PC-9 (cell line): ENCODE results near the gene CD300H. TPM values are rescaled to one million over a fixed set of nuclear protein-coding genes. Genes with fewer than 3 reads are reported as not detected.

Experiments
- BruUV-seq: library from RNA; stranded (reverse); fragments of 400-500 nt; replicated peaks from 2 replicates; lab custom pipeline; 2021; lab: Mats Ljungman, UMichigan
- CTCF ChIA-PET: fragments of 300-600 bp; sonication (Branson Sonifier 250); formaldehyde crosslinking; loops from one replicate; lab custom pipeline; 2022; ENCODE audit warnings: antibody characterized with exemption; lab: Charles Lee
- POLR2A ChIA-PET: fragments of 300-600 bp; sonication (Branson Sonifier 250); formaldehyde crosslinking; loops from one replicate; lab custom pipeline; 2022; ENCODE audit warnings: antibody characterized with exemption; ENCODE audit not compliant: unreplicated experiment; lab: Charles Lee
- DNase-seq, 2 experiments: peaks; one replicate each; pipeline versions ENCODE4 v3.0.0 to v3.0.0-alpha.2; 2015 to 2022; ENCODE audit warnings: mixed read lengths in 1 of 2
- H2AFZ ChIP-seq: fragments of 200-600 bp; sonication (generic); 2 replicates; pipeline ENCODE4 v1.8.1; 2017; ENCODE audit warnings: antibody characterized with exemption
- H3F3A ChIP-seq: fragments of 200-600 bp; sonication (generic); 2 replicates; pipeline ENCODE4 v1.8.1; 2017; ENCODE audit warnings: antibody characterized with exemption, mild to moderate bottlenecking, low read depth; ENCODE audit not compliant: insufficient read depth
- H3K27ac ChIP-seq: fragments of 200-600 bp; sonication (generic); 2 replicates; pipeline ENCODE4 v1.6.1; 2016; ENCODE audit warnings: mixed run types
- H3K27me3 ChIP-seq: fragments of 200-600 bp; sonication (generic); 2 replicates; pipeline ENCODE4 v1.6.1; 2016; ENCODE audit warnings: low read depth, mixed run types; ENCODE audit not compliant: insufficient read depth
- H3K36me3 ChIP-seq: fragments of 200-600 bp; sonication (generic); 2 replicates; pipeline ENCODE4 v1.6.1; 2016; ENCODE audit warnings: low read depth, mixed run types
- H3K4me1 ChIP-seq: fragments of 200-600 bp; sonication (generic); replicated peaks from 2 replicates; pipeline ENCODE4 v1.6.1; 2016; ENCODE audit warnings: mixed run types; ENCODE audit not compliant: insufficient read depth
- H3K4me2 ChIP-seq: fragments of 200-600 bp; sonication (generic); 2 replicates; pipeline ENCODE4 v1.6.1; 2017; ENCODE audit warnings: mixed run types
- H3K4me3 ChIP-seq: fragments of 200-600 bp; sonication (generic); 2 replicates; pipeline ENCODE4 v1.6.1; 2016; ENCODE audit warnings: mixed run types
- H3K79me2 ChIP-seq: fragments of 200-600 bp; sonication (generic); 2 replicates; pipeline ENCODE4 v1.6.1; 2017; ENCODE audit warnings: low read depth, mixed run types
- H3K9me2 ChIP-seq: fragments of 200-600 bp; sonication (generic); 2 replicates; pipeline ENCODE4 v1.8.1; 2017; ENCODE audit warnings: mild to moderate bottlenecking; ENCODE audit not compliant: insufficient read depth
- H3K9me3 ChIP-seq: fragments of 200-600 bp; sonication (generic); 2 replicates; pipeline ENCODE4 v1.8.1; 2016; ENCODE audit warnings: low read depth; ENCODE audit not compliant: insufficient read depth
- H4K20me1 ChIP-seq: fragments of 200-600 bp; sonication (generic); 2 replicates; pipeline ENCODE4 v1.8.1; 2017; ENCODE audit not compliant: insufficient read depth
- CTCF ChIP-seq: fragments of 200-600 bp; sonication (generic); conservative IDR thresholded peaks from 2 replicates; pipeline ENCODE4 v1.6.1; 2017; ENCODE audit warnings: mixed run types, antibody characterized with exemption, mild to moderate bottlenecking, moderate library complexity
- EZH2 ChIP-seq: fragments of 200-600 bp; sonication (generic); IDR thresholded peaks from 2 replicates; pipeline ENCODE4 v1.8.0; 2017; ENCODE audit warnings: antibody characterized with exemption, low read depth
- intact Hi-C: fragments of 100-400 bp; cut with micrococcal nuclease; formaldehyde crosslinking; loops from one replicate; pipeline ENCODE4 v1.10.0; 2022; ENCODE audit not compliant: unreplicated experiment
- total RNA-seq: library from RNA; stranded (reverse); gene quantifications from 2 replicates; pipeline ENCODE4 v1.2.3, GENCODE V29; 2021

Gene CD300H
- total RNA-seq, 1 experiment from 2014 or later = not detected

GRCh38 chr17:74601944-74602572, 34.7 kb upstream of the CD300H start:
- no peak for TF ChIP-seq EZH2
- TF ChIP-seq CTCF = peak; percentile 69
- BruUV-seq = no TSS peak
- CTCF ChIA-PET = no interaction called here
- Histone ChIP-seq H3K9me3 (no peaks in the 10 kb centered on the region), H3K27me3 (peaks cover 93% of the 10 kb centered on the region), H3K9me2 (no peaks in the 10 kb centered on the region), H3K4me1 (no peaks in the 10 kb centered on the region), H3K79me2 (no peaks in the 10 kb centered on the region), H3K27ac (no peak overlapping the region), H3F3A (no peaks in the 10 kb centered on the region), H2AFZ (no peak overlapping the region), H4K20me1 (no peaks in the 10 kb centered on the region), H3K4me3 (no peak overlapping the region), H3K36me3 (no peaks in the 10 kb centered on the region), H3K4me2 (no peak overlapping the region)
- intact Hi-C loops = loop anchor here (5.0 kb wide), 1 partner anchor 225 kb away; no protein-coding TSS in a partner anchor
- POLR2A ChIA-PET = no interaction called here
- peak in 1 of 2 experiments; percentile 24 for DNase-seq

GRCh38 chr17:74599448-74599939, 32.2 kb upstream of the CD300H start:
- POLR2A ChIA-PET = no interaction called here

GRCh38 chr17:74599023-74599399, 31.7 kb upstream of the CD300H start:
- H3K4me3 ChIP-seq = no peak overlapping the region
- H2AFZ ChIP-seq = no peak overlapping the region
- POLR2A ChIA-PET = no interaction called here
- H3K9me2 ChIP-seq = no peaks in the 10 kb centered on the region
- no peaks in the 10 kb centered on the region for H4K20me1 ChIP-seq
- TF ChIP-seq EZH2 (no peak), CTCF (no peak)
- intact Hi-C loops = no loop called here
- H3K27me3 ChIP-seq = peaks cover 93% of the 10 kb centered on the region
- H3K27ac ChIP-seq = no peak overlapping the region
- H3K4me2 ChIP-seq = no peak overlapping the region
- H3K79me2 ChIP-seq = no peaks in the 10 kb centered on the region
- no peaks in the 10 kb centered on the region for H3K9me3 ChIP-seq
- CTCF ChIA-PET = no interaction called here
- BruUV-seq = no TSS peak
- no peaks in the 10 kb centered on the region for H3K4me1 ChIP-seq
- H3K36me3 ChIP-seq = no peaks in the 10 kb centered on the region
- DNase-seq = no peak
- H3F3A ChIP-seq = no peaks in the 10 kb centered on the region

More at GRCh38 chr17:74599448-74599939, 32.2 kb upstream of the CD300H start:
- Histone ChIP-seq H4K20me1 (no peaks in the 10 kb centered on the region), H3K4me3 (no peak overlapping the region), H2AFZ (no peak overlapping the region), H3K9me2 (no peaks in the 10 kb centered on the region), H3K4me2 (no peak overlapping the region), H3K79me2 (no peaks in the 10 kb centered on the region), H3K36me3 (no peaks in the 10 kb centered on the region), H3K9me3 (no peaks in the 10 kb centered on the region), H3K4me1 (no peaks in the 10 kb centered on the region), H3K27ac (no peak overlapping the region), H3F3A (no peaks in the 10 kb centered on the region), H3K27me3 (peaks cover 93% of the 10 kb centered on the region)
- CTCF ChIA-PET = no interaction called here
- intact Hi-C loops = no loop called here
- BruUV-seq = no TSS peak
- no peak for DNase-seq
- TF ChIP-seq EZH2 = no peak
- no peak for TF ChIP-seq CTCF
